GM19467 (cell line): ENCODE data around the gene KAZN.
"Not testable (repeated sequence)": the region's sequence is repeated elsewhere in the genome, so short reads cannot be mapped to it uniquely, and the experiment has no call there.

Experiments
- ATAC-seq: cut with Tn5 transposase; IDR thresholded peaks from one replicate; pipeline ENCODE4 v1.9.1; 2021; ENCODE audit warnings: mild to moderate bottlenecking, moderate library complexity; ENCODE audit not compliant: unreplicated experiment

The KAZN gene

GRCh38 chr1:14962407-14962806 is 363.9 kb downstream of the KAZN start:
- ATAC-seq = no peak

- ATAC-seq = not testable (repeated sequence)
Measured at GRCh38 chr1:14963791-14964710, 365.6 kb downstream of the KAZN start.

GRCh38 chr1:14964711-14965055 is 366.2 kb downstream of the KAZN start:
- no peak for ATAC-seq

GRCh38 chr1:14968251-14968851 is 369.9 kb downstream of the KAZN start:
- ATAC-seq = no peak

GRCh38 chr1:14969006-14969405 is 370.5 kb downstream of the KAZN start:
- ATAC-seq = no peak

- no peak for ATAC-seq
Measured at GRCh38 chr1:14970115-14970798, 371.8 kb downstream of the KAZN start.

- ATAC-seq = no peak
Measured at GRCh38 chr1:14970799-14971141, 372.3 kb downstream of the KAZN start.

- no peak for ATAC-seq
Measured at GRCh38 chr1:14971221-14971620, 372.7 kb downstream of the KAZN start.

GRCh38 chr1:14972107-14972506 is 373.6 kb downstream of the KAZN start:
- ATAC-seq = no peak

- no peak for ATAC-seq
Measured at GRCh38 chr1:14973773-14974172, 375.3 kb downstream of the KAZN start.

- no peak for ATAC-seq
Measured at GRCh38 chr1:14974361-14974760, 375.9 kb downstream of the KAZN start.

- no peak for ATAC-seq
Measured at GRCh38 chr1:14975119-14975518, 376.6 kb downstream of the KAZN start.

- no peak for ATAC-seq
Measured at GRCh38 chr1:14976256-14976655, 377.8 kb downstream of the KAZN start.

GRCh38 chr1:14977338-14977931 is 378.9 kb downstream of the KAZN start:
- ATAC-seq = no peak

- ATAC-seq = no peak
Measured at GRCh38 chr1:14980621-14981218, 382.2 kb downstream of the KAZN start.

- no peak for ATAC-seq
Measured at GRCh38 chr1:14982029-14982428, 383.5 kb downstream of the KAZN start.

- ATAC-seq = no peak
Measured at GRCh38 chr1:14983277-14983676, 384.8 kb downstream of the KAZN start.

GRCh38 chr1:14986168-14986567 is 387.7 kb downstream of the KAZN start:
- no peak for ATAC-seq

- ATAC-seq = no peak
Measured at GRCh38 chr1:14987829-14988603, 389.5 kb downstream of the KAZN start.

GRCh38 chr1:14988636-14989035 is 390.2 kb downstream of the KAZN start:
- no peak for ATAC-seq
